SH-SY5Y (cell line): ENCODE results near the gene UQCC5.

Experiments
- GATA2 ChIP-seq: IDR thresholded peaks from 2 replicates; pipeline ENCODE4 v1.6.1; 2011; ENCODE audit warnings: mild to moderate bottlenecking, low read depth, low read length
- GATA3 ChIP-seq: IDR thresholded peaks from 2 replicates; pipeline ENCODE4 v1.6.1; 2011; ENCODE audit warnings: low read depth, mild to moderate bottlenecking, low read length, moderate library complexity

DNA sequence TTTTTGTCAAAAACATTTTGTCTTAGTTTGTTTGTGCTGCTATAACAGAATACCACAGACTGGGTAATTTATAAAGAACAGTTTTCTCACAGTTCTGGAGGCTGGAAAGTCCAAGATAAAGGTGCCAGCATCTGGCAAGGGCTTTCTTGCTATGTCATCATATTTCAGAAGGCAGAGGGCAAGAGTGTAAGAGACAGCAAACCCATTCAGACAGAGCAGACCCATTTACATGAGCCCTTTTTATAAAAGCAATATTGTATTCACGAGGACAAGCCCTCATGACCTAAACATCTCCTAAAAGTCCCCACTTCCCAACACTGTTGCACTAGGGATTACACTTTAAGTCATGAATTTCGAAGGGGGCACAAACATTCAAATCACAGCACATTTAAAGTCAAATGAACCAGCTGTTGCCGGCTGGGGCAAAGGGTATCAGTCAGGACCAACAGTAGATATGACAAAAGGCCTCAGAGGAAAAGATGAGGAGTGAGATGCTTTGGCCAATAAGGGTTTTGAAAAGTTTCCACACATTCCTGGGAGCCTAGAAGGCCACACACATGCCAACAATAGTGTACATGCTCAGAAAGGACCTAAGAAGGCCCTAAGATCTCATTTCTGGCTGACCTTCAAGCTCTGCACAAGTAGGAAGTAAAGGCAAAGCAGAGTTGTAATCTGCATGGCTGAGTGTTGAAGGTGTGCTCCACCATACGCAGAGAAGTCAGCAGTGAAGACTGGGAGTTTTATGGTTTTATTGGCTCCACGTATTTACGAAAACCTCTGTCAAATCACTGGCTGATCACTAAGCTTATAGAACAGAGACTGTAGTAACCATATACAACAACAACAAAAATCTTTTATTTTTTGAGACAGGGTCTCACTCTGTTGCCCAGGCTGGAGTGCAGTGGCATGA, 37.9 kb downstream of the UQCC5 start:
- no peak for TF ChIP-seq GATA2
- TF ChIP-seq GATA3, result no peak
